Tibial nerve (tissue), 4 donors: ENCODE results near the gene MAB21L4. TPM values are rescaled to one million over a fixed set of nuclear protein-coding genes. Genes with fewer than 3 reads are reported as not detected.
A peak's percentile ranks its signal among the peaks of the same experiment; 100 is the strongest.

ENCODE experiments used
- DNase-seq, 2 donors: peaks; one replicate each; pipeline ENCODE4 v3.0.0-alpha.2; 2019; ENCODE audit warnings: low spot score in 2 of 2
- H3K27ac ChIP-seq, 4 donors: fragments of 200-600 bp; sonication (generic) in 3 of 4; one replicate each; pipeline ENCODE4 v1.5.1; 2017 to 2019; ENCODE audit warnings: mild to moderate bottlenecking in 1 of 4
- H3K27me3 ChIP-seq, 2 donors: fragments of 200-600 bp; sonication (generic) in 1 of 2; one replicate each; pipeline versions ENCODE4 v1.5.1 to v1.6.0; 2017 to 2019
- H3K36me3 ChIP-seq, 3 donors: fragments of 200-600 bp; sonication (generic); one replicate each; pipeline ENCODE4 v1.5.1; 2018 to 2019
- H3K4me1 ChIP-seq, 4 donors: fragments of 200-600 bp; sonication (generic) in 3 of 4; one replicate each; pipeline ENCODE4 v1.5.1; 2017 to 2019
- H3K4me3 ChIP-seq, 4 donors: fragments of 200-600 bp; sonication (generic) in 3 of 4; one replicate each; pipeline ENCODE4 v1.5.1; 2017 to 2019; ENCODE audit warnings: mild to moderate bottlenecking in 1 of 4, moderate library complexity in 1 of 4
- H3K9me3 ChIP-seq, 4 donors: fragments of 200-600 bp; sonication (generic) in 3 of 4; one replicate each; pipeline ENCODE4 v1.5.1; 2017 to 2019
- EP300 ChIP-seq, 2 donors: sonication (generic); formaldehyde crosslinking; IDR thresholded peaks; one replicate each; pipeline ENCODE4 v1.6.1; 2017; ENCODE audit warnings: antibody characterized with exemption in 2 of 2, mild to moderate bottlenecking in 1 of 2
- POLR2A ChIP-seq, 2 donors: fragments of 450-650 bp; IDR thresholded peaks; one replicate each; pipeline ENCODE4 v1.6.1; 2017; ENCODE audit warnings: antibody characterized with exemption in 2 of 2, mild to moderate bottlenecking in 2 of 2, moderate library complexity in 2 of 2
- WGBS, 2 donors: methylation state at CpG; one replicate each; pipeline ENCODE4 v1.1.5; 2018; 5-methylcytosine and 5-hydroxymethylcytosine counted together
- total RNA-seq, 4 donors: library from RNA; depleted of rRNA; stranded (reverse); fragments of >200 nt; gene quantifications; one replicate each; pipeline ENCODE4 v1.1.0, GENCODE V29; 2016
- TF ChIP-seq, protein P1 (sequence below), 5 experiments: fragments of 200-600 bp in 3 of 5; fragments of 450-650 bp in 2 of 5; sonication (generic) in 3 of 5; IDR thresholded peaks; one replicate each; pipeline ENCODE4 v1.5.1; 2016 to 2019; ENCODE audit warnings: antibody characterized with exemption in 5 of 5, mild to moderate bottlenecking in 3 of 5, moderate library complexity in 2 of 5

MAB21L4 gene
- total RNA-seq, 4 donors from 2014 or later = not detected

DNA sequence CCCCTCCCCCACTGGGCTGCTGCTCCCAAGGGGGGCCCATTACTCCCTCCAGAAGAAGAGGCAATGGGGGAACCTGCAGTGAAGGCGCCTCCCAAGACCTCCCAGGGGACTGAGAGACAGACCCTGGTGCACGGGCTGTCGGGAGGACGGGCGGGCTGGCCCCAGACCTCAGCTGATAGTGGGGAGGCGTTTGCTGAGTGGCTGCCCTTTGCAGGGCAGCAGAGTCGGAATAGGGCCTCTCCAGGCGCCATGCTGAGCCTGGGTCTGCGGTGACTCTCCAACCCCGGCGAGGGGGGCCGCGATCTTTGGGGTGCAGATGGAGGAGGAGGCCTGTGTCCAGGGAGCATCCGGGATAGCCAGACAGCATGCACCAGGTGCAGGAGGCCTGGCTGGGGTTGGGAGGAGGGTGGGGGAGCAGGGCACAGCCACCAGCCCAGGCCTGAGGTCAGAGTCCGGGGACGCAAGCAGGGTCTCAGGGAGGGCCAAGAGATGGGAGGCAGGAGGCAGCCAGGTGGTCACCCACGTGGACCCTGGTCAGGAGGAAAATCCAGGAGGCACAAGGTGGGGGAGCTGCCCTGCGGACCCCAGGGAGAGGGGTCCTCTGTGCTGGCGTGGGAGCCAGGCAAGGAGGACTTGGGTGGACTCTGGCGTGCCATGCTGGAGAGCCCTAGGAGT is 21.2 kb upstream of the MAB21L4 start:
- no peaks in the 10 kb centered on the region for H3K27me3 ChIP-seq
- 77 to 84% methylated on average over 16 to 20 of the region's 20 CpGs for WGBS, 2 donors
- no peak overlapping the region for H3K4me3 ChIP-seq
- TF ChIP-seq, protein P1, sequence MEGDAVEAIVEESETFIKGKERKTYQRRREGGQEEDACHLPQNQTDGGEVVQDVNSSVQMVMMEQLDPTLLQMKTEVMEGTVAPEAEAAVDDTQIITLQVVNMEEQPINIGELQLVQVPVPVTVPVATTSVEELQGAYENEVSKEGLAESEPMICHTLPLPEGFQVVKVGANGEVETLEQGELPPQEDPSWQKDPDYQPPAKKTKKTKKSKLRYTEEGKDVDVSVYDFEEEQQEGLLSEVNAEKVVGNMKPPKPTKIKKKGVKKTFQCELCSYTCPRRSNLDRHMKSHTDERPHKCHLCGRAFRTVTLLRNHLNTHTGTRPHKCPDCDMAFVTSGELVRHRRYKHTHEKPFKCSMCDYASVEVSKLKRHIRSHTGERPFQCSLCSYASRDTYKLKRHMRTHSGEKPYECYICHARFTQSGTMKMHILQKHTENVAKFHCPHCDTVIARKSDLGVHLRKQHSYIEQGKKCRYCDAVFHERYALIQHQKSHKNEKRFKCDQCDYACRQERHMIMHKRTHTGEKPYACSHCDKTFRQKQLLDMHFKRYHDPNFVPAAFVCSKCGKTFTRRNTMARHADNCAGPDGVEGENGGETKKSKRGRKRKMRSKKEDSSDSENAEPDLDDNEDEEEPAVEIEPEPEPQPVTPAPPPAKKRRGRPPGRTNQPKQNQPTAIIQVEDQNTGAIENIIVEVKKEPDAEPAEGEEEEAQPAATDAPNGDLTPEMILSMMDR (IDR thresholded peaks at IDR 0.05) = no peak
- TF ChIP-seq EP300 (IDR thresholded peaks at IDR 0.05) (no peak), POLR2A (IDR thresholded peaks at IDR 0.05) (no peak)
- no peaks in the 10 kb centered on the region for H3K36me3 ChIP-seq
- H3K4me1 ChIP-seq = peaks cover 0 to 71% (median 35%) of the 10 kb centered on the region in 4 donors
- H3K9me3 ChIP-seq = no peaks in the 10 kb centered on the region
- H3K27ac ChIP-seq = peak overlapping the region in 3 of 4 donors; percentile 43 to 83 (median 82)
- no peak for DNase-seq

DNA sequence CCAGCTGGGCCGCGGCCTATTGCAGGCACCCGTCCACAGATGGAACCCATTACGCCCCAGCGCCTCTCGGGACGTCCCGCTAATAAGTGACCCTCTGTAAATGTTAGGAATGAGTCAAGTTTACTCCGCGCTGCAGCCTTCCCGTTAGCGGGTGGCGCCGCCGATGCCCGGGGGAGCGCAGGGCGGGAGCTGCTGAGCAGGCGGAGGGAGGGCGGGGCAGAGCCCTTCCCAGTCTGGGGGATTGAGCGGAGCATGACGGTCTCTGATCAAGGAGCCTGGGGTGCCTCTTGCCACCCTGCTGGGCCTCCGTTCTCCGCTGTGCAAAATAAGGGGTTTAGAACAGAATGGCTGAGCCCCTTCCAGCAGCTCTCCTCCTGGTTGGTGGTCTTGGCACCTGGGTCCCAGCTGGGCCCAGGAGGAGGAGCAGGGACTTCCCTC is 20.6 kb upstream of the MAB21L4 start:
- Histone ChIP-seq H3K4me1 (peaks cover 0 to 66% (median 34%) of the 10 kb centered on the region in 4 donors), H3K27me3 (no peaks in the 10 kb centered on the region)
- TF ChIP-seq EP300 (IDR thresholded peaks at IDR 0.05) (peak in 1 of 2 donors; percentile 92), POLR2A (IDR thresholded peaks at IDR 0.05) (no peak)
- TF ChIP-seq, protein P1 (IDR thresholded peaks at IDR 0.05) = no peak

DNA sequence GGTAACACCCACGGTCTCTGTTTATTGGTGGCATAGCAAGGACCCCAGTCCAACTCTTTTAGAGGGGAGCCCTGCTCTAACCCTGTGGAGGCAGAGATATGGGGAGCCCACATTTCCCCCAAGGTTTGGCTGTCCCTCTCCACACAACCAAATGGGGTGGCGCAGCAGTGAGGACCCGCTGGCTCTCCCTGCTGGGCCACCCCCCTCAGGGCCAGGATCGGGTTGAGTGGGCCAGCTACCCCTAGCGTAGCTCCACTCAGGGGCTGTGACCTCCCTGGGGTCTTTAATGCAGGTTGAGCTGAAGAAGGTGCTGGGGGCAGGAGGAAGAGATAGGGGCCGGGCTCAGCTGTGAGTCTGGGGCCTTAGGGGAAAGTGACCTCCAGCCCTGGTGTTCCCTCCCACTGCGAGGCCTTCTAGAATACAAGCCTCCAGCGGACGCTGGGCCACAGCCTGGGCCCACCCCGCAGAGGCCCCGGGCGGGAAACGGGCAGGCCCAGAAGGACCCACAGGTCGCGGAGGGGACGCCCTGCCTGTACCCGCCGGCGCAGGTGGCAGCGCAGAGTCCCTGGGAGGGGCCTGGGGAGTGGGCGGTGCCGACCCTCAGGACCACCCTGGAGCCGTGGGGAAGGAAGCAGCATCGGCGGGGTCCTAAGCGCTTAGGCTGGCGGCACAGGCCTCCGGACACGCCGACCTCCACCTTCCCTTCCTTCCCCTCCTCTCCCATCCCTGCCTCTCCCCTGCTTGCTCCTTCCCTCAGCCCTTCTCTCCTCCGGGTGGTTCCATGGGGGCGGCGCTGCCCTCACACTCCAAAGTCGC is 19.8 kb upstream of the MAB21L4 start:
- no peaks in the 10 kb centered on the region for H3K36me3 ChIP-seq
- peaks cover 0 to 57% (median 31%) of the 10 kb centered on the region in 4 donors for H3K4me1 ChIP-seq
- no peaks in the 10 kb centered on the region for H3K27me3 ChIP-seq
- 9 to 24% methylated on average over 17 to 33 of the region's 34 CpGs for WGBS, 2 donors
- no peaks in the 10 kb centered on the region for H3K9me3 ChIP-seq
- peak overlapping the region in 3 of 4 donors; percentile 30 to 83 (median 82) for H3K27ac ChIP-seq
- DNase-seq = no peak
- peak overlapping the region in 1 of 4 donors; percentile 30 for H3K4me3 ChIP-seq
- TF ChIP-seq POLR2A (IDR thresholded peaks at IDR 0.05) (no peak), EP300 (IDR thresholded peaks at IDR 0.05) (no peak)
- TF ChIP-seq, protein P1 (IDR thresholded peaks at IDR 0.05) = no peak

More for the DNA sequence above, 20.6 kb upstream of the MAB21L4 start:
- 6 to 15% methylated on average over 5 to 24 of the region's 24 CpGs for WGBS, 2 donors
- H3K36me3 ChIP-seq = no peaks in the 10 kb centered on the region
- no peaks in the 10 kb centered on the region for H3K9me3 ChIP-seq
- H3K27ac ChIP-seq = peak overlapping the region in 3 of 4 donors; percentile 43 to 83 (median 82)
- DNase-seq = peak; percentile 57 to 73
- H3K4me3 ChIP-seq = peak overlapping the region in 1 of 4 donors; percentile 30

DNA sequence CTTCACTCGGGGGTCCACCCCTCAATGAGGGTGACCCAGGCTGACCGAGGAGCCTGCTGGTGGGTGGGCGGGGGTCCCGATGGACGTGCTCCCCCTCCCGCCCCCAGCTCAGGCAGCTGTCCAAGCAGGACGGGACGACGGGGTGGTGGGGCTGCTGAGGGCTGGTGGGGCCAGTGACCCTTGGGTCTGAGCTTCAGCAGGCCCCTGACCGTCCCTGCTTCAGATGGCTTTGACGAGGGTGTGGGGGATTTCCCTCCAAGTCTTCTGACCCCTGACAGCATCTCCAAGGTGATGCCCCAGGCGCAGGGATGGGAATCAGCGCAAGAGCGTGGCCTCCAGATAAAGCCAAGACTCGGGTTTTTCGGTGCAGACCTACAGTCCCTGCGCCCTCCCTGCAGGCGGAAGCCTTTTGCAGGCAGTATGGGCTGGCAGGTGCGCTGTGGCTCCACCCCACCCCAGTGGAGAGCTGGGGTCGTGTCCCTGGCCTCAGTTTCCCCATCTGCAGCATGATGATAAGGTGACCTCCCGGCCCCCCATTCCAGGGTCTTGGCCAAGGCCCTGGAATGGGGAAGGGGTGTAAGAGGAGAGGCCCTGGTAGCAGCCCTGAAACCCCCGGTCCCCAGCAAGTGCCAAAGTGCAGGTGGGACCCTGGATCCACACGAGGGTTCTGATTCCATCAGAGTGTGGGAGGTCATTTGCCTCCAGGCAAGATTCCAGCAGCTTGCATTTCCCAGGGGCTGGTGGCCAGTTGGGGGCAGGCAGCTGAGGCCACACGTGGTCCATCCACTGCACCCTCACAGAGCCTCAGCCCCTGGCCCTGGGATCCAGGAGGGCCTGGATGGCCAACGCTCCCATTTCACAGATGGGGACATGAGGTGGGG is 18.9 kb upstream of the MAB21L4 start:
- peak overlapping the region in 2 of 4 donors; percentile 82 to 83 for H3K27ac ChIP-seq
- H3K4me3 ChIP-seq = no peak overlapping the region
- 48 to 50% methylated on average over 17 to 18 of the region's 25 CpGs for WGBS, 2 donors
- TF ChIP-seq POLR2A (IDR thresholded peaks at IDR 0.05) (no peak), EP300 (IDR thresholded peaks at IDR 0.05) (no peak)
- TF ChIP-seq, protein P1 (IDR thresholded peaks at IDR 0.05) = no peak
- H3K4me1 ChIP-seq = peaks cover 0 to 51% (median 31%) of the 10 kb centered on the region in 4 donors
- no peaks in the 10 kb centered on the region for H3K27me3 ChIP-seq
- H3K36me3 ChIP-seq = no peaks in the 10 kb centered on the region
- no peaks in the 10 kb centered on the region for H3K9me3 ChIP-seq
- DNase-seq = no peak
